HEK293T (cell line): Measurements from ENCODE around the gene TRAPPC10.

Experiments used
- BHLHE40 ChIP-seq: fragments of 450-650 bp; IDR thresholded peaks from 2 replicates; pipeline ENCODE4 v1.6.1; 2016; ENCODE audit warnings: mild to moderate bottlenecking, moderate library complexity, borderline replicate concordance
- CTBP1 ChIP-seq: fragments of 450-650 bp; IDR thresholded peaks from 2 replicates; pipeline ENCODE4 v1.6.1; 2016; ENCODE audit warnings: borderline replicate concordance
- ELF4 ChIP-seq: fragments of 450-650 bp; IDR thresholded peaks from 2 replicates; pipeline ENCODE4 v1.6.1; 2017; ENCODE audit warnings: antibody characterized with exemption
- FOXA1 ChIP-seq: fragments of 450-650 bp; IDR thresholded peaks from 2 replicates; pipeline ENCODE4 v1.6.1; 2016; ENCODE audit warnings: mild to moderate bottlenecking
- NFRKB ChIP-seq: fragments of 450-650 bp; IDR thresholded peaks from 2 replicates; pipeline ENCODE4 v1.6.1; 2016; ENCODE audit warnings: mild to moderate bottlenecking, moderate library complexity
- SP1 ChIP-seq: fragments of 450-650 bp; IDR thresholded peaks from 2 replicates; pipeline ENCODE4 v1.6.1; 2017
- TARDBP ChIP-seq: fragments of 450-650 bp; IDR thresholded peaks from 2 replicates; pipeline ENCODE4 v1.6.1; 2016

DNA sequence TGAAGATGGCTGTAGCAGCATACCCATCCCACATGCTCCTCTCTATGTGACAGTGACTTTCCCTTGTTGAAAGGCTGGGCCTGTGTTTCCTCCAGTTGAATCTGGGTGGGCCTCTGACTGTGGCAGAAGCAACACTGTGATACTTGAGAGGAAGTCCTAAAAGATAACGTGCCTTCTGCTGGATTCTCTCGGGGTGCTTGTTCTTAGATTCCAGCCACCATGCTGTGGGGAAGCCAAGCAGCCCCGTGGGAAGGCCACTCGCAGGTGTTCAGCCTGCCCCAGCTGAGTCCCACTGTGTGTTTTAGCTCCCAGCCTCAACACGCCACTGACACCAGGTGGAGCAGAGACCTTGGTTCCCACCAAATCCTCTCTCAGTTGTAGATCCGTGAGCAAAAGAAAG is 31.5 kb downstream of the TRAPPC10 start:
- TF ChIP-seq SP1 = no peak
- TF ChIP-seq CTBP1 = no peak
- TF ChIP-seq NFRKB = no peak
- no peak for TF ChIP-seq ELF4
- no peak for TF ChIP-seq BHLHE40
- TF ChIP-seq TARDBP = no peak
- TF ChIP-seq FOXA1 = no peak
